ENCODE data around the gene LRRTM2.
A peak's percentile ranks its signal among the peaks of the same experiment; 100 is the strongest.
"Not testable (repeated sequence)": the region's sequence is repeated elsewhere in the genome, so short reads cannot be mapped to it uniquely, and the experiment has no call there.

Gene LRRTM2, protein sequence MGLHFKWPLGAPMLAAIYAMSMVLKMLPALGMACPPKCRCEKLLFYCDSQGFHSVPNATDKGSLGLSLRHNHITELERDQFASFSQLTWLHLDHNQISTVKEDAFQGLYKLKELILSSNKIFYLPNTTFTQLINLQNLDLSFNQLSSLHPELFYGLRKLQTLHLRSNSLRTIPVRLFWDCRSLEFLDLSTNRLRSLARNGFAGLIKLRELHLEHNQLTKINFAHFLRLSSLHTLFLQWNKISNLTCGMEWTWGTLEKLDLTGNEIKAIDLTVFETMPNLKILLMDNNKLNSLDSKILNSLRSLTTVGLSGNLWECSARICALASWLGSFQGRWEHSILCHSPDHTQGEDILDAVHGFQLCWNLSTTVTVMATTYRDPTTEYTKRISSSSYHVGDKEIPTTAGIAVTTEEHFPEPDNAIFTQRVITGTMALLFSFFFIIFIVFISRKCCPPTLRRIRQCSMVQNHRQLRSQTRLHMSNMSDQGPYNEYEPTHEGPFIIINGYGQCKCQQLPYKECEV

DNA sequence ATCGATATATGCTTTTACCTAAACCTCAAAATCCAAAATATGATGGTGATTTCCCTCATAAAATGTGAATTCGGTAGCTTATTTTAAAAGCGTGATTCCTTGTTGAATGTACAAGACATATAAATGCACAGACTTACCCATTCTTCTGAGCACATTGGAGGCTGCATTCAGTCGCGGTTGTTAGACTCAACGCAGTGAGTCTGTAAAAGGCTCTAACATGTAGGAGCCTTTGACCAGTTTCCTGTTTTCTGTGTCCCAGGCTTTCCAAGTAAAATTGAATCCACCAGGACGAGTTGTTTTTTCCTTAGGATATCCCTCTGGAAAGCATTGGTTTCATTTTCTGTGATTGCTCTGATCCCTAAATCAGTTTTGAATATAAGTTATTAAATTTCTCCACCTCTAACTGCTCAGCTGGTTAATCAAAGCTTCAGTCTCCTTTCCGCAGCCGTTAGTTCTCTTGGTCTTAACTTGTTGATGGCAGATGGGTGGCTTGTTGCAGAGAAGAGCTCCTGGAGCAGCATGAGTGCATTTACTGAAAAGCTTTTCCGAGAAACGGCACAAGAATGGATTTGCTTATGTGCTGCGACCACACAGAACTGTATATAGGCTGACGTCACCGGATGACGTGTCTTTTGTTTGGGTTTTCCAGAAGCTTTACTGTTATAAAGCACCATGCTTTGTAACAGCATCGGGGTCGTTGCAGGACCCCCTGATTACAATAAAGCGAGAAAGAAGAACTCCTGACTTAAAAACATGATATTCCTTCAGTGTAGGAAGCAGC is at the start of gene LRRTM2:
Gene LRRTM2 (minus strand): TSS at position 565 of the 781 bp plus-strand sequence. CDS start 424 bp downstream, at position 141.
- peak; percentile 34 for DNase-seq

DNA sequence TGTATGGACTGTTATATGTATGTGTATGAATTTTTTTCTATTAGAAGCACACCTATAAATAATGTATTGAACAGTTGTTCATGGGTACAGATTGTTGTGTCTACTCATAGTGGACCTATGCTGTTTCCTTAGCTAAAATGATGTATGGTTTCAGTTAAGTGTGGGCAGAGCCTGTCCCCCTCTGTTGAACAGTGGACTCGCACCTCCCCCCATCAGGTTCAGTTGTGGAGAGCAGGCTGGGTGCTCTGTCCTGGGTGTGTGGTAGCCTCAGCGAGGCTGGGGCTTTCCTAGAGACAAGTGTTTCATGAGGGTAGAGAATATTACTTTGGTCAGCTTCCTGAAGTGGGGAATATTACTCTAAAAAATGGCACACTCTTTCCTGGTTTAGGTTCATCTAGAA is 47.4 kb upstream of the LRRTM2 start:
- no peak for DNase-seq

DNA sequence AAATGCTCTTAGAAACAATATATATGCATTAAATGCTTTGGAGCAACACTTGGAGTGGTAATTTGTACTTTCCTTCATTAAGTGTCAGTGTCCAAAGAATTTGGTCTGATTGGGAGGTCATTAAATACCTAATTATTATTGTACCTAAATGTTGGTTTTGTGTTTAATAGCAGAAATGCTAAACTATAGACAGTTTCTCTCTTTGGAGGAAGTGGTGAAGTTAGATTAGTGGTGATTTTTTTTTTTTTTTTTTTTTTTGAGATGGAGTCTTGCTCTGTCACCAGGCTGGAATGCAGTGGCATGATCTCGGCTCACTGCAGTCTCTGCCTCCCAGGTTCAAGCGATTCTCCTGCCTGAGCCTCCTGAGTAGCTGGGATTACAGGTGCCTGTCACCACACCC is 46.2 kb upstream of the LRRTM2 start:
- not testable (repeated sequence) for DNase-seq

DNA sequence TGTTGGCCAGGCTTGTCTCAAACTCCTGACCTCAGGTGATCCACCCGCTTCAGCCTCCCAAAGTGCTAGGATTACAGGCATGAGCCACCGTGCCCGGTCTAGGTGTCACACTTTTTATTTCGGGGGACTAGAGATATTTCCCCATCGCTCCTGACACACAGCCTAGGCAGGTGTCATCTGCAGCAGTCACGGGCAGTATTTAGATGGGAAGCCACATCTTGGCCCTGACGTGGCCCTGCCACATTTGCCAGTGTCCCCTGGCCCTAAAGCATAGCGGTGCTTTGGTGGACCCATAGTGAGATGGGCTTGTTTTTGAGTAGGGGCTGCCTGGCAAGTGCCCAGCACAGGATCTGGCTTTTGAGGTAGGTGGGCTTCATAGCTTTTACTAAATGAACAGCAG is 45.0 kb upstream of the LRRTM2 start:
- no peak for DNase-seq

DNA sequence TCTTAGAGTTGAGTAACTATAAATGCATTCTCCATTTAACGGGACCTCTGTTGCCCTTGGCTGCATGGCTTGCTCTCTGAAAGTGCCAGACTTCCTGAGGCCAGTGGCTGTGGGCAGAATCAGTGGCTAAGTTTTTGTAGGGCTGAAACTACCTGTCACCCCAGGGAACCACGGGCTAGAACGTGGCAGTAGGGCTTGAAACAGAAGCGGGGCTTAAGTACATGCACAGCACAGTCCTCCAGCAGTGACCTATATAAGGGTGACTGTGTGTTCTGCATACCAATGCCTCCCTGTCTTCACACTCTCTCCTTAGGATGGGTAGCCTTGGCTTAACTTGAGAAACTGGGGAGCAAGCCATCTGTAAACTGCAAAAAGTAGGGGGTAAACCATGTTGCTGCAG is 43.6 kb upstream of the LRRTM2 start:
- DNase-seq, result no peak

DNA sequence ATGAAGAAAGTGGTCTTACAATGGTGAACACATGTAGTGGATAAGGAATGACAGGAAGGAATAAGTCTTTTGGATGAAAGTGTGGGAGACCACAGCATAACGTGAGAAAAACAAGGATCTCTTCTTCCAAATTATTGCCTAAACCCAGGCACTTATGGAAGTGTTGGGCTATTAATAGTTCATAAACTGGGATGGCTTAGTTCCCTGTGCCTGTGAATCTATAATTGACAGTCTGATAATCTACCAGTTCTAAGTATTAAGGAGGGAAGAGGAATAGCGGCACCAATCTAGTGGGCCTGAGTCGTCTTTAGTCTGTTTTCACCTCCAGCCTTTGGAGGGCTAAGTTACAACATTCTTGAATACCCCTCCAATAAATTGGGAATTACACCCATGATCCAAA is 39.2 kb upstream of the LRRTM2 start:
- no peak for DNase-seq

DNA sequence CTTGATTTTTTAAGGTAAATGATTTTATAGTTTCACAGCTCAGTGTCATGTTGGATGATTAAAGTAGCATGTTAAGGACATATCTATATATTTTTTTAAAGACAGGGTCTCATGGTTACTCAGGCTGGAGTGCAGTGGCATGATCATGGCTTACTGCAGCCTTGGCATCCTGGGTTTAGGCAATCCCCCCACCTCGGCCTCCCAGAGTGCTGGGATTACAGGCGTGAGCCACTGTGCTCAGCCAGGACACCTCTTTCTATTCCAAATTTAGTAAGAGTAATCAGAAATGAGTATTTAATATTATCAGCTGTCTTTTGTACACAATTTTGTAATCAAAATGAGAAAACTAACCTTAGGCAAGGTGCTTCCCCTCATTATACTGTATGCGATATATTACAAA is 38.6 kb upstream of the LRRTM2 start:
- DNase-seq, result no peak

DNA sequence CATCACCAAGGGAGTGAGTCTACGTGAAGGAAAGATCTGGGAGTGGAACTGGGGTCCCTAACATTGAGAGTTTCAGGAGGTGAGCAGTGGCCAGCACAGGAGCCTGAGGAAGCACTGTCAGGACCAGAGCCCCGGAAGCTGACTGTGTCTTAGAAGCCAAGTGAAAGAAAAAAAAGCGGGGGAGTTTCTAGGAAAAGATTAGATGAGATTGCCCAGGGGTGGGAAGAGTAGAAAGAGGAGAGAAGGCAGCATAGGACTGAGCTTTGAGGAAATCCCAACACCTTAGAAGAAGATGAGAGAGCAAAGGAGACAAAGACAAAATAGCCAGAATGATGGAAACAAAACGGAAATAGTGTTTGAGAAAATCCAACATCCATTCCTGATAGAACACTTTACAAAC is 37.0 kb upstream of the LRRTM2 start:
- DNase-seq, result no peak

DNA sequence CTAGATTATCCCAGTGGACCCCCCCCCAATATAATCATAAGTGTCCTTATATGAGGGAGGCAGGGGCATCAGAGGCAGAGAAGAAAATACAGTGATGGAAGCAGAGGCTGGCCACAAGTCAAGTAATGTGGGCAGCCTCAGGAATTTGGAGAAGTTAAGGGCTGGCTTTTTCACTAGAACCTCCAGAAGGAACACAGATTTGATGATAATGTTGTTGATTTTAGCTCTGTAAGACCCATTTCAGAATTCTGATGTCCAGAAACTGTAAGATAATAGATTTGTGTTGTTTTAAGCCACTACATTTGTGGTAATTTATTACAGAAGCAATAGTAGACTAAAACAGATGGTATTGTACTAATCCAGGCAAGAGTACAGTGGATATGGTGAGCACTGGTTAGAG is 36.3 kb upstream of the LRRTM2 start:
- no peak for DNase-seq

DNA sequence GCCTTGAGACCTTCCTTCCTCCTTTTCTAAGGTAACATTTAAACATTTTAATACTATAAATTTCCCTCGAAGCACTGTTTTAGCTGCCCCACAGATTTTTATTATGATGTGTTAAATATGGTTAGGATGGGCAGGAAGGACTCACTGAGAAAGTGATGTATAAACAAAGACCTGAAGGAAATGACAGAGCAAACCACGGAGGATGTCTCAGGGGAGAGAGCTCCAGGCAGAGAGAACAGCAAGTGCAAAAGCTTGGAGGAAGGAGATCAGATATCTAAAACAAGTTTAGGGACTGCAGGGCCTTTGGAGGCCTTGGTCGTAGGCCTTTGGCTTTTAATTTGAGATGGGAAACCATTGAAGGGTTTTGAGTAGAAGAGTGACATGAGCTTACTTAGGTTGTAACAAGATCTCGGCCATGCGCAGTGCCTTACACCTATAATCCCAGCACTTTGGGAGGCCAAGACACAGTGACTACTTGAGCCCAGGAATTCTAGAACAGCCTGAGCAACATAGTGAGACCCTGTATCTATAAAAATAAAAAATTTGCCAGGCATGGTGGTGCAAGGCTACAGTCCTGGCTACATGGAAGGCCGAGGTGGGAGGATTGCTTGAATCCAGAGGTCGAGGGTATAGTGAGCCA is 35.5 kb upstream of the LRRTM2 start:
- no peak for DNase-seq

DNA sequence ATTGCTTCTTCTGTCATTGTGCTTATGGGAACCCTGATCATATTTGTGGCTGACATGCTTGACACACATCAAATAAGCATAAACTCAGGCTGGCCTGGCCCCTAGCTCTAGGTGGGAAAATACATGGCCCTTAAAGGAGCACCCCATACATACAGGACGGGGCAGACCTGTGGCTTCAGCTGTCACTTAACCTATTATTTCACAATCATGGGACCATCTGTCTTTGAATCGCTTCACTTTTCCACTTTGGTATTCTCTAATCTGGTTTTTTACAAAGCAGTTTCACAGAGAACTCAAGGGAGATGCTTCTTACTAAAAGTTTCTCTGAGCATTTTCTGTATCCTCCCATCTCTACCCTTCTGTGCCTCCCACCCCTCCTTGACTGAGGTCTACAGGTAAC is 34.6 kb upstream of the LRRTM2 start:
- DNase-seq, result no peak

DNA sequence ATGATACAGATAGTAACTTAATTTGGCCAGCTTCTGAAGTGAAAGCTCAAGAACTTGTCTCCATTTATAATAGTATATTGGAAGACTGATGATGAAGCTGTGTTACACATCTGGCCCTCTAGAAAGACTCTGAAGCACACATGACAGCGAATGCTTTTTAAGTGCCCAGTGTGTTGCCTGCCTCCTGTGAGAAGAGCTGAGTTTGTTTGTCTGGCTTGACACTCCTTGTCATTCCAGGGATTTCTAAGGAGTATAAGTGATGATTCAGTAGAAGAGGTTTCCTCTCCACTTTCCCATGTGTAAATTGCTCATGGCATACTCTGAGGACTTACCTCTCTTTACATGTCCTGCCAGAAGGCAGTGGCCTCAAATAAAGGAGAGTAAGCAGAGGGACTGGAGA is 30.4 kb upstream of the LRRTM2 start:
- DNase-seq, result no peak

DNA sequence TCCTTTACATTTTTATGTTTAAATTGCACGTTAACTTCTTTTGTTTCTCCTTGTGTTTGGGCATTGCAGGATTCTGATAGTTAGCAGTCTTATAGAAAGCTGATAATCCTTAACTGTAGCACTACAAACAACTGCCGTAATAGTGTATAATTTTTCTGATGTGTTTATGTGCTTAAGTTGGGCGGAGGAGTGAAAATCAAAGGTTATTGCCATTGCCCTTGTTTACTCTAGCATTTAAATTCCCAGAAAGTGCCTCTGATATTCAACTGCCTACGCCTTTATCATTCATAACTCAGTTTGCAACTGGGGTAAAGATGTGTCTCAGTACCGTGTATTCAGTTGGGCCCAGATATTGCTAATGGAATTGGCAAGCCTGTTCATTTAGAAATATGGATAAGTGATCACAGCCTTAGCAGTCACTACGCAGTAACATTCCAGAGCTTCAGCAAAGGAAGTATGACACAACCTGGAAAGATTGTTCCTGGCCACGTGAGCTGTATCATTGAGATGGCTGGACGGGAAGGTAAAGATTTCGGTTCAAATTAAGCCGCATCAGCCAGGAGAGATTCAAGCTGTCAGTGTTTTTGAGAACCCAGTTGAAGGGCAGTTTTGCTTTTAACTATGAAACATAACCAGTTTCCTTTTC is 28.1 kb upstream of the LRRTM2 start:
- DNase-seq, result no peak

DNA sequence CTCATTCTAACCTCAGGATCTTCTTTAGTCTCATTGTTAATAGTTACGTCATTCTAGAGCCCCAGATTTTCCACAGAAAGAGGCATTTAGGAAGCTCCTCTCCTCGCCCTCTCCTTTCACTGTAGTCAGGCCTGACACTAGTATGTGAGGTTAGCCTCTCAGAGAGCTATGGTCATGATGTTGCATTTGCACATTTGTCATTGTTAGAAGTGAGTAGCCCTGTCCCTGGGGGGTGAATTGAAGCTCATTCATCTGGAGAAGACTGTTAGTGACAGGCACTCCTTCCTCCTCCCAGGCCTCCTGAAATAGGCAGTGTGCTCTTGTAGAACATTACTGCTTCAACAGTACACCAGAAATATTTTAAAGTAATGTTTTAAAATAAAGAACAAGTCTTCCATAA is 26.6 kb upstream of the LRRTM2 start:
- no peak for DNase-seq

DNA sequence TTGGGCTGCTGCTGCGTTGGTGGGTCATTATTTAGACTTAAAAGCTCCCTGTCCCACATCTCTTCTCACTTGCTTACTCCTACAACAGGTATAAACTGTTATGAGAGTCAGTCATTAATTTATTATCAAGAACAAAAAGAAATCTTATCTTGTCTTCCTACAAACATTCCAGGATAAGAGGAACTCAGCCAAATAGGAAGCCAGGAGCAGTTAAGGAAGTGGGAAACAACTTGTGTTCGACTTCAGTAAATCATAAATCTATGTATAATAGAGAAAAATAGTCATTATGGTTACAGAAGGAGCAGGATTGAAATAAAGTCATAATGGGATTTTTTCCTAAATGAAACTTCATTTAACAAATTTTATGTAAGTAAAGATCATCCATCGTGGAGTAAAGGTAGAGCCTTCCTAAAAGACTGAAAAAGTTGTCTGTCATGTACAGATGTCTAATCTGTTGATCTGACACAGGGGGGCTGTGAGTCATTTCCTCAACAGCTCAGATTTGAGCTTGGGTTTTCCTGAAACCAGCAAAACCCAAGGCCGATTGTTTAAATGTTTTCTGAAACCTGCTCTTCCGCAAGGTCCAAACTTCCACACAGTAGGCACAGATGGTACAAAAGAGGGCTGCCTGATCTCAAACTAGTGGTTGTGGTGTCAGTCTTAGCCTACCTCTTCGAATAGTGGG is 25.3 kb upstream of the LRRTM2 start:
- DNase-seq, result no peak

DNA sequence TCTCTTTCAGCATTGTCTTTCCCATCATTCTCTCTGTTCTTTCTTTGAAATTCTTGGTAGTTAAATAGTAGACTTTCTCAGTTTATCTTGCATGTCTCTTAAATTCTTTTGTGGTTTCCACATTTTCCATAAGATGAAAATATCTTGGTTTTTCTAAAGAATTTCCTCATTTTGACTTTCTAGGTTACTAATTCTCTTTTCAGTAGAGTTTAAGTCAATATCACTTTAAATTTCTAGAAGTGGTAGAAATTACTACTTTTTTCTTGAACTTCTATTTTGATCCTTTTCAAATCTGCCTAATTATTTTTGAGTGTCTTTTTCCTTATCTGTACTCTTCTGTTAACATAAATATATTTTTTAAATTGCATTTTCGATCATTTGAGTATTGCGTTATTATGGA is 23.6 kb upstream of the LRRTM2 start:
- no peak for DNase-seq

DNA sequence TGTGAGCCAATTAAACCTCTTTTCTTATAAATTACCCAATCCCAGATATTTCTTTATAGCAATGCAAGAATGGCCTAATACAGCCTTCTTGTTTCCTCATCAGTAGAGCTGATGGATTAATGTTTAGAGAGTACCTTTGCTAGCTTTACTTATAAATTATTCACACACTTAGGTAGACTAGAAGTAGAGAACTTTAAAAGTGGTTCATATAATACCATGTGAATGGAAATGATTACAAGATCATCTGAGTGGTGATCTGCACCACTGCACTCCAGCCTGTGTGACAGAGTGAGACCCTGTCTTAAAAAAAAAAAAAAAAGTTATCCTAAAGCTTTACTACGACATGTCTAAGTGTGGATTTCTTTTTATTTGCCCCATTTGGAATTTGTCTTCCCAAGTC is 23.2 kb upstream of the LRRTM2 start:
- no peak for DNase-seq

DNA sequence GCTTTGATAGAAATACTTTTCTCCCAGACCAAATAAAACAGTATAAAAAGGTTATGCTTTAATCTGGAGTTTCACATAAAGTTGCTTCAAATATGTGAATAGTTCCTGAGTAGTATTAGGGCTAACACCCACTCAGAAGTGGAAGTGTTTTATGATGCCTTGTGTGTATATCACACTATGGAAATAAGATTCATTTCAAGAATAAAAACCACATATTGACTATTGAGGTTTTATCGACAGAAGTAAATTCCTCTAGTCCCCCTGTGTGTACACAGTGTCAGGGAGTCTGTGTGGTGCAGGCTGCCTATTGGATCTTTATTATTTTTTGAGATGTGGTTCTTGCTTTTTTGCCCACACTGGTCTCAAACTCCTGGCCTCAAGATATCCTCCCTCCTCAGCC is 20.8 kb upstream of the LRRTM2 start:
- no peak for DNase-seq

DNA sequence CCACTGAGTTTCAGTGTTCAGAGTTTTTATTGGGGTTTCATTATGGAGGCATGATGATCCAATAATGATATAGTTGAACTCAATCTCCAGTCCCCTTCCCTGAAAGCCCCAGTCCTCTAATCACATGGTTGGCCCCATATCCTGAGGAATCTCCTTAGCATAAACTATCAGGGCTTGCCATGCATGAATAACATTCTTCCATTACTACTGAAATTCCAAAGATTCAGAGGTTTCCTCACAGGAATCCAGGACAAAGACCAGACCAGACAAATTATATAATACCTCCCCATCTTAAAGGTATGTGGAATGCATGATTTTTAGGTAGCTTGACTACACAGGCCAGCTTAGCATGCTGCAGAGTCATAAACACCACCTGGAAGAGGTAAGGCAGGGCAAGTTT is 15.5 kb upstream of the LRRTM2 start:
- no peak for DNase-seq

DNA sequence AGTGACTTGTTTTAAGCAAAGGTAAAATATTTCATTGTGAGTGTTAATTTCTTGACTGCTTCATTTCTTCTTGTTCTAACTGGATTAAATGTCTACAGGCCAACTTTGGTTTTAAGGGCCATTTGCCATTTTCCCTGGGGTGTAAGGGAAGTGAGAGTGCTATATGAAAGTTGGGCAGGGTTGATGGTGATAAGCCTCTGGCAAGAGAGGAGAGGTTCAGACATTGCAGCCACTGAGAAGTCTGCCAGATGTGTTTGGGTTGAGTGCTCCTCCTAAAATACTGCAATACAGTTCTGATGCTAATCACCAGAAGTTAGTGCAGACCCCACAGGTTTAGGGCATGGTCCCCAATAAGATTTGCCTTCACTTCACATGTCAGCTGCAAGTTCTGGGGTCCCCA is 14.9 kb upstream of the LRRTM2 start:
- DNase-seq, result no peak

DNA sequence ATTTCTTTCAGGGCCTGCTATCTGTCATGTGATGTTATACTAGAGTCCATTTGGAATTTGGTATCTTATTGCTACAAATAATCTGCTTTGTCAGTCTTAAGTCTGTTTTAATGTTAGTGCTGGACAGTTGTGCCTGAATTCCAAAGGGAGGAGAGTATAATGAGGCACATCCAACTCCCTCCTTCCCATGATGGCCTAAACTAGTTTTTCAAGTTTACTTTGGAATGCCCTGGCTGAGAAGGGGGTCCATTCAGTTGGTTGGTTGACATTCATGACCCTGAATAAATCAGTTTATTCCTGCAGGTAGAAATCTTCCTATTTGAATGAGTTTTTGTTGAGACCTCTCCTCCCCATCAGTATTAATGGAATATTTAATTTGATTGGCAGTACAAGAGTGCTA is 9.4 kb upstream of the LRRTM2 start:
- no peak for DNase-seq

DNA sequence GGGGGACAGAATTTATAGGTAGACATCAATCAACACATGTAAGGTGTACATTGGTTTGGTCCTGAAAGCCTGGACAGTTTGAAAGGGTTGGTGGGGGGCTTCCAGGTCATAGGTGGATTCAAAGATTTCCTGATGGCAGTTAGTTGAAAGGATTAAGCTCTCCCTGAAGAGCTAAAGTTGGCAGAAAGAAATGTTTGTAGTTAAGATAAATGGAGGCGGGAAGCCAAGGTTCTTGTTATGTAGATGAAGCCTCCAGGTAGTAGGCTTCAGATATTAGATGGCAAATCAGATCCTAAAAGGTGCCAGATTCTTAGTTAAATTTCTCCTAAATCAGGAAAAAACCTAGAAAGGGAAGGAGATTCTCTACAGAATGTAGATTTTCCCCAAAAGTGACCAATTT is 9.0 kb upstream of the LRRTM2 start:
- no peak for DNase-seq

DNA sequence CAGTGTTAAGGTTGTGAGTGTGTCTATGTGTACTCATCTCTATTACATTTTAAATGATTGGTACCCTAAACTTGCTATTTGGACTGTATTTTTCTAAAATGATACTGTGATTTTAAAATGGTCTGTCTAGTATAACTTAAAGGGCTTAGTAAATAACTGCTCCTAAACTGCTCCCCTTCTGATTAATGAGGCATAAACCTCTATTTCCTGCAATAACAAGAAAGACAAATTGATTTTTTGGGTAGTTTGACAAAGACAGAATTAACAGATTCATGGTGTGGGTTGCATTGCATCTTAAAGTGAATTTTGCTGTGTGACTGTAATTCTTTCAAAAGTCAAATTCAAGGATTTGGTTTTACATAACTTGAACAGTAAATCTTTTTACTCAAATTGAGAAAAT is 8.1 kb upstream of the LRRTM2 start:
- DNase-seq, result no peak
